H1 (cell line): ENCODE measurements around the gene TBPL2. TPM values are rescaled to one million over a fixed set of nuclear protein-coding genes. Genes with fewer than 3 reads are reported as not detected.

Experiments
- CTCF ChIA-PET: fragments of 300-600 bp; sonication (Branson Sonifier 250); formaldehyde crosslinking; loops from one replicate; lab custom pipeline; 2021; ENCODE audit not compliant: partially characterized antibody; lab: Charles Lee
- POLR2A ChIA-PET: fragments of 300-600 bp; sonication (Branson Sonifier 250); formaldehyde crosslinking; loops from one replicate; lab custom pipeline; 2021; ENCODE audit warnings: inconsistent platforms; ENCODE audit not compliant: partially characterized antibody; lab: Charles Lee
- DNase-seq, 2 experiments: peaks; one replicate each; pipeline versions ENCODE4 v3.0.0 to v3.0.0-alpha.2; 2010 to 2022; ENCODE audit warnings: low spot score in 2 of 2, low read depth in 1 of 2, mixed read lengths in 1 of 2
- FAIRE-seq: peaks from 2 replicates; lab custom pipeline; 2011; peaks lifted over from hg19 to GRCh38; lab: Jason Lieb, UNC
- H2AFZ ChIP-seq: 2 replicates; pipeline ENCODE4 v1.8.1; 2012; ENCODE audit warnings: low read length, inconsistent platforms
- H2AK5ac ChIP-seq: 2 replicates; pipeline ENCODE4 v1.6.1; 2013; ENCODE audit warnings: low read depth, low read length
- H2BK120ac ChIP-seq: replicated peaks from 2 replicates; pipeline ENCODE3; 2013; ENCODE audit warnings: low read depth, low read length, inconsistent platforms
- H2BK12ac ChIP-seq: 2 replicates; pipeline ENCODE4 v1.6.1; 2013; ENCODE audit warnings: low read depth, low read length
- H2BK15ac ChIP-seq: 2 replicates; pipeline ENCODE4 v1.6.1; 2013; ENCODE audit warnings: low read length
- H2BK20ac ChIP-seq: 2 replicates; pipeline ENCODE4 v1.6.1; 2013; ENCODE audit warnings: low read length
- H2BK5ac ChIP-seq: 2 replicates; pipeline ENCODE4 v1.6.1; 2013; ENCODE audit warnings: low read depth, low read length
- H3K14ac ChIP-seq: 2 replicates; pipeline ENCODE4 v1.6.1; 2013; ENCODE audit warnings: inconsistent platforms; ENCODE audit not compliant: insufficient read length
- H3K18ac ChIP-seq: 2 replicates; pipeline ENCODE4 v1.6.1; 2013; ENCODE audit warnings: low read length; ENCODE audit errors: extremely low read depth
- H3K23ac ChIP-seq: 2 replicates; pipeline ENCODE4 v1.6.1; 2013; ENCODE audit warnings: inconsistent platforms; ENCODE audit not compliant: insufficient read length
- H3K23me2 ChIP-seq: 2 replicates; pipeline ENCODE4 v1.6.1; 2013; ENCODE audit warnings: low read depth, low read length
- H3K27ac ChIP-seq: 2 replicates; pipeline ENCODE4 v1.6.1; 2011; ENCODE audit warnings: low read depth, low read length, inconsistent platforms
- H3K27me3 ChIP-seq, 4 experiments: replicated peaks in 1 of 4; 1 replicate in 1 of 4; 2 replicates in 3 of 4; pipeline versions ENCODE4 v1.6.1 to v1.8.1; 2011 to 2013; ENCODE audit warnings: low read length in 3 of 4, mild to moderate bottlenecking in 3 of 4, inconsistent platforms in 2 of 4, mixed read lengths in 2 of 4, moderate library complexity in 1 of 4; ENCODE audit not compliant: control insufficient read depth in 3 of 4, insufficient read depth in 3 of 4; ENCODE audit errors: extremely low read depth in 1 of 4
- H3K36me3 ChIP-seq, 4 experiments: 2 replicates each; pipeline versions ENCODE4 v1.6.1 to v1.8.1; 2011 to 2013; ENCODE audit warnings: mild to moderate bottlenecking in 4 of 4, low read length in 3 of 4, moderate library complexity in 2 of 4, control low read depth in 1 of 4, inconsistent platforms in 1 of 4; ENCODE audit not compliant: insufficient read depth in 4 of 4, control insufficient read depth in 2 of 4
- H3K4ac ChIP-seq: replicated peaks from 2 replicates; pipeline ENCODE3; 2013; ENCODE audit warnings: low read length, low read depth, mixed read lengths, inconsistent platforms; ENCODE audit not compliant: insufficient read length
- H3K4me1 ChIP-seq, 4 experiments: replicated peaks in 1 of 4; 1 replicate in 1 of 4; 2 replicates in 3 of 4; pipeline versions ENCODE4 v1.6.1 to v1.8.1; 2011 to 2013; ENCODE audit warnings: low read length in 3 of 4, inconsistent platforms in 2 of 4, mixed read lengths in 1 of 4; ENCODE audit not compliant: insufficient read depth in 4 of 4, control insufficient read depth in 3 of 4
- H3K4me2 ChIP-seq, 2 experiments: 2 replicates each; pipeline versions ENCODE4 v1.6.1 to v1.8.1; 2011 to 2013; ENCODE audit warnings: low read depth in 2 of 2, low read length in 2 of 2, control low read depth in 1 of 2, inconsistent platforms in 1 of 2, mild to moderate bottlenecking in 1 of 2; ENCODE audit not compliant: insufficient read depth in 1 of 2
- H3K4me3 ChIP-seq, 4 experiments: fragments of 200-600, 300-600 bp in 1 of 4; sonication (generic), shearing (Covaris generic), sonication (Bioruptor Twin) in 1 of 4; 2 replicates each; pipeline versions ENCODE4 v1.5.1 to v1.8.1; 2011 to 2016; ENCODE audit warnings: low read length in 4 of 4, low read depth in 3 of 4, control low read depth in 2 of 4, inconsistent platforms in 2 of 4, mild to moderate bottlenecking in 2 of 4, mixed read lengths in 1 of 4, moderate library complexity in 1 of 4; ENCODE audit not compliant: insufficient read depth in 2 of 4; ENCODE audit errors: extremely low read depth in 1 of 4
- H3K56ac ChIP-seq: replicated peaks from 2 replicates; pipeline ENCODE3; 2013; ENCODE audit warnings: low read depth, mild to moderate bottlenecking, mixed read lengths, low read length, inconsistent platforms; ENCODE audit not compliant: insufficient read length
- H3K79me1 ChIP-seq: 2 replicates; pipeline ENCODE4 v1.6.1; 2013; ENCODE audit warnings: low read depth, low read length, control low read depth
- H3K79me2 ChIP-seq, 2 experiments: 2 replicates each; pipeline versions ENCODE4 v1.6.1 to v1.8.1; 2012 to 2013; ENCODE audit warnings: low read length in 2 of 2, mild to moderate bottlenecking in 2 of 2, inconsistent platforms in 1 of 2; ENCODE audit not compliant: insufficient read depth in 2 of 2, control insufficient read depth in 1 of 2
- H3K9ac ChIP-seq, 4 experiments: replicated peaks in 1 of 4; 1 replicate in 1 of 4; 2 replicates in 3 of 4; pipeline versions ENCODE4 v1.6.1 to v1.8.1; 2011 to 2013; ENCODE audit warnings: low read depth in 3 of 4, low read length in 3 of 4, control low read depth in 2 of 4, mild to moderate bottlenecking in 2 of 4, moderate library complexity in 2 of 4, inconsistent platforms in 1 of 4; ENCODE audit errors: extremely low read depth in 1 of 4
- H3K9me3 ChIP-seq, 2 experiments: 2 replicates each; pipeline versions ENCODE4 v1.6.1 to v1.8.1; 2012 to 2013; ENCODE audit warnings: mild to moderate bottlenecking in 2 of 2, moderate library complexity in 2 of 2, control low read depth in 1 of 2, inconsistent platforms in 1 of 2, low read depth in 1 of 2, low read length in 1 of 2, mixed read lengths in 1 of 2; ENCODE audit not compliant: insufficient read depth in 2 of 2
- H4K20me1 ChIP-seq, 2 experiments: replicated peaks in 1 of 2; 2 replicates each; pipeline versions ENCODE3 to v1.8.1; 2011 to 2013; ENCODE audit warnings: inconsistent platforms in 2 of 2, low read length in 2 of 2, mild to moderate bottlenecking in 1 of 2; ENCODE audit not compliant: insufficient read depth in 2 of 2, control insufficient read depth in 1 of 2
- H4K5ac ChIP-seq: 2 replicates; pipeline ENCODE4 v1.6.1; 2013; ENCODE audit warnings: low read length, low read depth, mixed read lengths, inconsistent platforms; ENCODE audit not compliant: insufficient read length
- H4K8ac ChIP-seq: 2 replicates; pipeline ENCODE4 v1.8.0; 2013; ENCODE audit warnings: mild to moderate bottlenecking, moderate library complexity, low read length, inconsistent platforms; ENCODE audit not compliant: insufficient read depth; ENCODE audit errors: extremely low read depth
- H4K91ac ChIP-seq: replicated peaks from 2 replicates; pipeline ENCODE3; 2013; ENCODE audit warnings: low read length, mixed read lengths, inconsistent platforms; ENCODE audit not compliant: insufficient read length
- CTBP2 ChIP-seq: IDR thresholded peaks from 2 replicates; pipeline ENCODE4 v1.7.0; 2011; ENCODE audit warnings: borderline replicate concordance, mild to moderate bottlenecking, moderate library complexity, mixed read lengths, low read length; ENCODE audit not compliant: insufficient read depth, insufficient read length
- CTCF ChIP-seq, 3 experiments: IDR thresholded peaks; 1 replicate in 2 of 3; 2 replicates in 1 of 3; pipeline versions ENCODE4 v1.5.1 to v1.6.1; 2011; ENCODE audit warnings: low read length in 3 of 3, mild to moderate bottlenecking in 3 of 3, inconsistent platforms in 2 of 3, low read depth in 1 of 3, moderate library complexity in 1 of 3; ENCODE audit not compliant: insufficient read depth in 1 of 3; ENCODE audit errors: control extremely low read depth in 1 of 3
- JUND ChIP-seq: IDR thresholded peaks from 2 replicates; pipeline ENCODE4 v1.6.1; 2011; ENCODE audit warnings: mild to moderate bottlenecking, improper control_type of control experiment, low read length
- KDM4A ChIP-seq: IDR thresholded peaks from one replicate; pipeline ENCODE4 v1.7.1; 2012; ENCODE audit warnings: low read depth, mild to moderate bottlenecking, moderate library complexity, low read length, inconsistent platforms; ENCODE audit not compliant: severe bottlenecking
- PHF8 ChIP-seq: fragments of 200-600 bp; sonication (generic); conservative IDR thresholded peaks from 2 replicates; pipeline ENCODE4 v1.7.1; 2012; ENCODE audit warnings: low read depth, mild to moderate bottlenecking, inconsistent platforms, low read length, moderate library complexity
- POLR2A ChIP-seq, 2 experiments: IDR thresholded peaks; 1 replicate in 1 of 2; 2 replicates in 1 of 2; pipeline ENCODE4 v1.6.1; 2011; ENCODE audit warnings: low read depth in 2 of 2, low read length in 2 of 2, mild to moderate bottlenecking in 2 of 2; ENCODE audit errors: control extremely low read depth in 1 of 2
- POLR2AphosphoS5 ChIP-seq: IDR thresholded peaks from 2 replicates; pipeline ENCODE4 v1.6.1; 2011; ENCODE audit warnings: low read depth, low read length
- RAD21 ChIP-seq, 2 experiments: IDR thresholded peaks in 1 of 2; conservative IDR thresholded peaks in 1 of 2; 2 replicates each; pipeline ENCODE4 v1.6.1; 2011; ENCODE audit warnings: low read depth in 2 of 2, low read length in 2 of 2, improper control_type of control experiment in 1 of 2, inconsistent platforms in 1 of 2, mild to moderate bottlenecking in 1 of 2, moderate library complexity in 1 of 2
- TBP ChIP-seq: IDR thresholded peaks from 2 replicates; pipeline ENCODE4 v1.6.1; 2011; ENCODE audit warnings: low read depth, low read length, improper control_type of control experiment
- USF2 ChIP-seq: IDR thresholded peaks from 2 replicates; pipeline ENCODE4 v1.6.1; 2011; ENCODE audit warnings: low read length, improper control_type of control experiment
- WGBS, 2 experiments: shearing (Covaris generic) in 1 of 2; methylation state at CpG; one replicate each; pipeline versions ENCODE4 v1.1.6 to v1.1.7; 2013 to 2015; ENCODE audit warnings: low lambda C conversion rate in 2 of 2, mixed read lengths in 2 of 2, inconsistent platforms in 1 of 2, low coverage in 1 of 2, missing lambda C conversion rate in 1 of 2; ENCODE audit not compliant: insufficient replicate concordance in 2 of 2, insufficient coverage in 1 of 2, insufficient read length in 1 of 2; ENCODE audit errors: extremely low coverage in 1 of 2, missing lambda C conversion rate in 1 of 2; 5-methylcytosine and 5-hydroxymethylcytosine counted together
- polyA plus RNA-seq, 7 experiments: library from polyadenylated mRNA; depleted of rRNA in 3 of 7; stranded (reverse) in 5 of 7; unstranded in 2 of 7; fragments of >200 nt in 5 of 7; fragments of 200-250 nt in 2 of 7; gene quantifications; 1 replicate in 5 of 7; 2 replicates in 1 of 7; 4 replicates in 1 of 7; pipeline versions ENCODE4 v1.2.1 to v1.2.3, GENCODE V29; 2011 to 2013; ENCODE audit warnings: missing spikeins in 2 of 7, mixed read lengths in 2 of 7
- total RNA-seq: library from RNA; stranded (reverse); fragmentation: NEBNext Ultra II Directional; extraction: Animal tissue kit (Norgen Biotek cat#: 25700); gene quantifications from 2 replicates; pipeline ENCODE4 v1.2.1, GENCODE V29; 2021

The TBPL2 gene
- total and polyA plus RNA-seq, 2 of the 8 experiments (the other 6 are each of a cell fraction or from before 2014, with no cell fraction given): 0.03 TPM; not detected in 1

- Histone ChIP-seq H4K8ac (no peak overlapping the region), H3K23me2 (no peaks in the 10 kb centered on the region), H3K9ac (no peak overlapping the region), H3K4ac (no peak overlapping the region), H3K79me2 (peaks cover 4 to 41% of the 10 kb centered on the region in 2 experiments), H3K14ac (no peak overlapping the region), H3K4me1 (no peaks in the 10 kb centered on the region), H3K36me3 (peaks cover 0 to 9% (median 2%) of the 10 kb centered on the region in 4 experiments; a peak in 2 of 8 replicates), H2BK15ac (no peak overlapping the region), H4K91ac (no peak overlapping the region), H3K18ac (no peak overlapping the region), H3K27ac (no peak overlapping the region), H2AFZ (no peak overlapping the region), H2BK12ac (no peak overlapping the region), H2BK120ac (no peak overlapping the region), H3K4me3 (no peak overlapping the region), H4K20me1 (no peaks in the 10 kb centered on the region), H3K56ac (no peak overlapping the region), H3K4me2 (no peak overlapping the region), H3K79me1 (peaks cover 6% of the 10 kb centered on the region), H4K5ac (no peak overlapping the region), H2AK5ac (no peak overlapping the region), H3K9me3 (no peaks in the 10 kb centered on the region), H2BK5ac (no peak overlapping the region), H3K23ac (no peak overlapping the region), H2BK20ac (no peak overlapping the region), H3K27me3 (no peaks in the 10 kb centered on the region)
- FAIRE-seq (no peak), DNase-seq (no peak)
- POLR2A ChIA-PET: no interaction called here
- WGBS, 2 experiments: 88% methylated on average over 5 of the region's 5 CpGs; no CpG with 5 or more reads in 1 of the 2 experiments
- CTCF ChIA-PET: no interaction called here
- TF ChIP-seq POLR2AphosphoS5 (no peak), RAD21 (IDR thresholded peaks at IDR 0.05 in 1 of 2, conservative IDR thresholded peaks at IDR 0.05 in 1 of 2; ENCODE audit: low read depth in 2 of 2, low read length in 2 of 2) (no peak), JUND (no peak), USF2 (no peak), CTBP2 (no peak), KDM4A (no peak), CTCF (IDR thresholded peaks at IDR 0.05; ENCODE audit: control extremely low read depth in 1 of 3, insufficient read depth in 1 of 3, low read depth in 1 of 3, low read length in 3 of 3) (no peak), POLR2A (IDR thresholded peaks at IDR 0.05; ENCODE audit: control extremely low read depth in 1 of 2, low read depth in 2 of 2, low read length in 2 of 2) (no peak), TBP (no peak), PHF8 (no peak)
Measured at GRCh38 chr14:55398679-55399078, 41.7 kb downstream of the TBPL2 start.
